Smooth muscle cell of trachea (primary cell): ENCODE results near the gene OR2L5. TPM values are rescaled to one million over a fixed set of nuclear protein-coding genes. Genes with fewer than 3 reads are reported as not detected.

Experiments used
- total RNA-seq: library from RNA; depleted of rRNA; stranded (reverse); fragments of >200 nt; gene quantifications from 2 replicates; pipeline ENCODE4 v1.2.1, GENCODE V29; 2014

The OR2L5 gene, protein sequence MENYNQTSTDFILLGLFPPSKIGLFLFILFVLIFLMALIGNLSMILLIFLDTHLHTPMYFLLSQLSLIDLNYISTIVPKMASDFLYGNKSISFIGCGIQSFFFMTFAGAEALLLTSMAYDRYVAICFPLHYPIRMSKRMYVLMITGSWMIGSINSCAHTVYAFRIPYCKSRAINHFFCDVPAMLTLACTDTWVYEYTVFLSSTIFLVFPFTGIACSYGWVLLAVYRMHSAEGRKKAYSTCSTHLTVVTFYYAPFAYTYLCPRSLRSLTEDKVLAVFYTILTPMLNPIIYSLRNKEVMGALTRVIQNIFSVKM
- total RNA-seq, result not detected in 2 replicates

DNA sequence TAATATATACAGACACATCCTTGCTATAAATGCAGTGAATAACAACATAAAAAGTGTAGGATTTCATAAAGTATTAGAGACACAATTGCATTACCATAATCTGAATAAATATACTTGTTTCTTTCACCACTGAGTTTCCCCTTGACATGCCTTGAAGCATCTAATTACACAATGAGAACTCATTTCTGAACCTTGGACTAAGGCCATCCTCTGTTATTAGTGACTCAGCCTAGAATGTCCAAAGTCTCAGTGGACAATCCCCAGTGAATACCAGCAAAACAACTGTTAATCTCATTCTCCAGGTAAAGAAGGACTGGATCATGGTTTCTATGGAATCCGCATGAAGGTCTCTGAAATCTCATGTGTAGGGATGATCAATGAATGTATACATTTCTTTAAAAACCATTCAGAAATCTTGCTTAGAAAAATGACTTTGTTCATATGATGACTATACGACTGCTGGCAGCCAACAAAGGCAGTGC is at the start of gene OR2L5:
Gene OR2L5, plus strand, starts transcription at position 432 of the 482 bp plus-strand sequence. CDS start 8,288 bp downstream, outside the sequence.

GRCh38 chr1:247964933-247965332 is 48.5 kb upstream of the OR2L5 start, which contains the start of gene OR2AK2:
Gene OR2AK2, plus strand, starts transcription at chr1:247965233. Its CDS starts 144 bp downstream, at chr1:247965377.

GRCh38 chr1:248029770-248030169 is 16.3 kb downstream of the OR2L5 start, which contains the start of gene OR2L2:
Gene OR2L2, plus strand, starts transcription at chr1:248030070. Its CDS starts 8,198 bp downstream, at chr1:248038268.

DNA sequence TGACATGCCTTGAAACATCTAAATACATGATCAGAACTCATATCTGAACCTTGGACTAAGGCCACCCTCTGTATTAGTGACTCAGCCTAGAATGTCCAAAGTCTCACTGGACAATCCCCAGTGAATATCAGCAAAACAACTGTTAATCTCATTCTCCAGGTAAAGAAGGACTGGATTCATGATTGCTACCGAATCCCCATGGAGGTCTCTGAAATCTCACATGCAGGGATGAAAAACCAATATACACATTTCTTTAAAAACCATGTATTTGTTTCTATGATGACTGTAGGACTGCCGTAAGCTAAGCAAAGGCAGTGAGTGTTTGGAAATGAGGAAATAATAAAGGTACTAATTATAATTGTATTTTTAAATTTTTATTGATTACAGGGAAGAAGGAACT is 33.1 kb downstream of the OR2L5 start, which contains the start of gene OR2L3:
Gene OR2L3, plus strand, starts transcription at position 301 of the 400 bp plus-strand sequence. CDS start 13,846 bp downstream, outside the sequence.

Other genes with a start within 250 kb of the OR2L5 start
- not detected in 2 replicates for gene OR14A16, start 189.5 kb upstream of the OR2L5 start, total RNA-seq
- gene OR11L1, start 171.8 kb upstream of the OR2L5 start, total RNA-seq, result not detected in 2 replicates
- gene TRIM58, start 156.5 kb upstream of the OR2L5 start, total RNA-seq, result under 0.01 TPM in 1 of 2 replicates, not detected in the other
- not detected in 2 replicates for gene OR2W3, start 118.1 kb upstream of the OR2L5 start, total RNA-seq
- gene OR2T8, start 93.4 kb upstream of the OR2L5 start, total RNA-seq, result not detected in 2 replicates
- not detected in 2 replicates for gene OR2AJ1, start 88.8 kb upstream of the OR2L5 start, total RNA-seq
- not detected in 2 replicates for gene OR2L8, start 64.8 kb upstream of the OR2L5 start, total RNA-seq
- not detected in 2 replicates for gene OR2AK2, start 48.4 kb upstream of the OR2L5 start, total RNA-seq
- under 0.01 TPM in 1 of 2 replicates, not detected in the other for gene OR2L2, start 16.4 kb downstream of the OR2L5 start, total RNA-seq
- gene OR2L3, start 33.2 kb downstream of the OR2L5 start, total RNA-seq, result not detected in 2 replicates
- gene OR2L13, start 81.5 kb downstream of the OR2L5 start, total RNA-seq, result not detected in 2 replicates
- gene OR2M5, start 131.5 kb downstream of the OR2L5 start, total RNA-seq, result not detected in 2 replicates
- not detected in 2 replicates for gene OR2M2, start 161.2 kb downstream of the OR2L5 start, total RNA-seq
- gene OR2M3, start 183.6 kb downstream of the OR2L5 start, total RNA-seq, result not detected in 2 replicates
- not detected in 2 replicates for gene OR2M4, start 217.8 kb downstream of the OR2L5 start, total RNA-seq